GM12873 (cell line): ENCODE results near the gene PAX4.

ENCODE experiments used
- CTCF ChIP-seq: IDR thresholded peaks from 2 replicates; pipeline ENCODE4 v1.5.1; 2012; ENCODE audit warnings: low read depth, mild to moderate bottlenecking, moderate library complexity, low read length, control low read depth; ENCODE audit not compliant: insufficient read depth; ENCODE audit errors: missing control alignments

PAX4 gene

GRCh38 chr7:127625331-127625730, 7.4 kb upstream of the PAX4 start:
- no peak for TF ChIP-seq CTCF

GRCh38 chr7:127620406-127621233, 2.7 kb upstream of the PAX4 start:
- TF ChIP-seq CTCF = no peak

- no peak for TF ChIP-seq CTCF
Measured at GRCh38 chr7:127619681-127620405, 1.9 kb upstream of the PAX4 start.

GRCh38 chr7:127618775-127619174, 833 bp upstream of the PAX4 start:
- no peak for TF ChIP-seq CTCF

GRCh38 chr7:127616724-127617123, 1.2 kb downstream of the PAX4 start:
- no peak for TF ChIP-seq CTCF

- no peak for TF ChIP-seq CTCF
Measured at GRCh38 chr7:127612263-127612662, 5.7 kb downstream of the PAX4 start.

- no peak for TF ChIP-seq CTCF
Measured at GRCh38 chr7:127609297-127609696, 8.6 kb downstream of the PAX4 start.
